Hepatocyte (in vitro differentiated cells): ENCODE measurements around the gene NUCB1. TPM values are rescaled to one million over a fixed set of nuclear protein-coding genes. Genes with fewer than 3 reads are reported as not detected.

Source experiments
- DNase-seq: peaks from one replicate; pipeline ENCODE4 v3.0.0-alpha.2; 2016; ENCODE audit warnings: low spot score
- H2AFZ ChIP-seq: fragments of 200-600 bp; sonication (generic); 2 replicates; pipeline ENCODE4 v1.6.0; 2016; ENCODE audit warnings: antibody characterized with exemption, mild to moderate bottlenecking
- H3K27ac ChIP-seq: fragments of 200-600 bp; sonication (generic); 2 replicates; pipeline ENCODE4 v1.5.1; 2016; ENCODE audit warnings: mild to moderate bottlenecking
- H3K27me3 ChIP-seq: fragments of 200-600 bp; sonication (generic); 2 replicates; pipeline ENCODE4 v1.6.1; 2016
- H3K36me3 ChIP-seq: fragments of 200-600 bp; sonication (generic); replicated peaks from 2 replicates; pipeline ENCODE4 v1.5.1; 2016; ENCODE audit warnings: low read depth; ENCODE audit not compliant: insufficient read depth
- H3K4me1 ChIP-seq: fragments of 200-600 bp; sonication (generic); 2 replicates; pipeline ENCODE4 v1.5.1; 2016; ENCODE audit warnings: mild to moderate bottlenecking, moderate library complexity; ENCODE audit not compliant: insufficient read depth
- H3K4me2 ChIP-seq: fragments of 200-600 bp; sonication (generic); 2 replicates; pipeline ENCODE4 v1.6.0; 2016
- H3K4me3 ChIP-seq: fragments of 200-600 bp; sonication (generic); 2 replicates; pipeline ENCODE4 v1.5.1; 2016; ENCODE audit warnings: mild to moderate bottlenecking
- H3K79me2 ChIP-seq: fragments of 200-600 bp; sonication (generic); 2 replicates; pipeline ENCODE4 v1.6.0; 2017; ENCODE audit warnings: mild to moderate bottlenecking
- H3K9me2 ChIP-seq: fragments of 200-600 bp; sonication (generic); replicated peaks from 2 replicates; pipeline ENCODE4 v1.6.0; 2017; ENCODE audit warnings: mild to moderate bottlenecking; ENCODE audit not compliant: insufficient read depth
- H3K9me3 ChIP-seq: fragments of 200-600 bp; sonication (generic); 2 replicates; pipeline ENCODE4 v1.5.1; 2016; ENCODE audit warnings: low read depth, mild to moderate bottlenecking
- H4K20me1 ChIP-seq: fragments of 200-600 bp; sonication (generic); 2 replicates; pipeline ENCODE4 v1.6.0; 2016; ENCODE audit warnings: mild to moderate bottlenecking; ENCODE audit not compliant: insufficient read depth, poor library complexity, severe bottlenecking
- CTCF ChIP-seq: fragments of 200-600 bp; sonication (generic); IDR thresholded peaks from 2 replicates; pipeline ENCODE4 v1.5.1; 2016; ENCODE audit warnings: antibody characterized with exemption, mild to moderate bottlenecking; ENCODE audit not compliant: poor library complexity
- EZH2 ChIP-seq: fragments of 200-600 bp; sonication (generic); IDR thresholded peaks from 2 replicates; pipeline ENCODE4 v1.6.1; 2016; ENCODE audit warnings: antibody characterized with exemption, mild to moderate bottlenecking, borderline replicate concordance
- EZH2phosphoT487 ChIP-seq: fragments of 200-600 bp; sonication (generic); IDR thresholded peaks from one replicate; pipeline ENCODE4 v1.6.1; 2018; ENCODE audit warnings: antibody characterized with exemption, mild to moderate bottlenecking, low read depth, moderate library complexity; ENCODE audit not compliant: unreplicated experiment, severe bottlenecking
- WGBS: methylation state at CpG from one replicate; pipeline ENCODE4 v1.1.6; 2016; ENCODE audit warnings: low lambda C conversion rate; ENCODE audit errors: missing lambda C conversion rate; 5-methylcytosine and 5-hydroxymethylcytosine counted together
- polyA plus RNA-seq: library from polyadenylated mRNA; unstranded; fragments of >200 nt; fragmentation: Nextera tagmentation; extraction: Ambion mirVana; gene quantifications from 2 replicates; pipeline ENCODE4 v1.2.1, GENCODE V29; 2016
- small RNA-seq: library from RNA; depleted of rRNA; stranded (forward); fragments of <200 nt; gene quantifications from one replicate; pipeline ENCODE3, GENCODE V24; 2014
- total RNA-seq: library from RNA; depleted of rRNA; stranded (reverse); fragments of >200 nt; gene quantifications from 2 replicates; pipeline ENCODE4 v1.2.3, GENCODE V29; 2014

NUCB1 gene
- total and polyA plus RNA-seq, 2 experiments from 2014 or later = 283 to 339 TPM

- H3K4me2 ChIP-seq = no peak overlapping the region
- TF ChIP-seq EZH2 (no peak), EZH2phosphoT487 (no peak), CTCF (no peak)
- no peak for DNase-seq
- H2AFZ ChIP-seq = no peak overlapping the region
- no peak overlapping the region for H3K4me3 ChIP-seq
- H3K36me3 ChIP-seq = no peaks in the 10 kb centered on the region
- no peaks in the 10 kb centered on the region for H3K27me3 ChIP-seq
- peaks cover 21% of the 10 kb centered on the region for H4K20me1 ChIP-seq
- H3K27ac ChIP-seq = no peak overlapping the region
- WGBS = 93% methylated on average over 23 of the region's 23 CpGs
- H3K4me1 ChIP-seq = no peaks in the 10 kb centered on the region
- no peaks in the 10 kb centered on the region for H3K9me3 ChIP-seq
- no peaks in the 10 kb centered on the region for H3K9me2 ChIP-seq
- H3K79me2 ChIP-seq = peaks cover 20% of the 10 kb centered on the region
These were observed 70.1 kb downstream of the NUCB1 start for GRCh38 chr19:48970139-48970766.

- H3K36me3 ChIP-seq = no peaks in the 10 kb centered on the region
- peaks cover 14% of the 10 kb centered on the region for H4K20me1 ChIP-seq
- WGBS = 28% methylated on average over 19 of the region's 19 CpGs
- H3K27ac ChIP-seq = no peak overlapping the region
- no peaks in the 10 kb centered on the region for H3K9me2 ChIP-seq
- H3K4me1 ChIP-seq = no peaks in the 10 kb centered on the region
- no peak overlapping the region for H3K4me2 ChIP-seq
- peak; percentile 93 for DNase-seq
- H3K27me3 ChIP-seq = no peaks in the 10 kb centered on the region
- no peak overlapping the region for H2AFZ ChIP-seq
- TF ChIP-seq EZH2 (no peak), CTCF (peak; percentile 92), EZH2phosphoT487 (no peak)
- peaks cover 13% of the 10 kb centered on the region for H3K79me2 ChIP-seq
- no peaks in the 10 kb centered on the region for H3K9me3 ChIP-seq
- H3K4me3 ChIP-seq = no peak overlapping the region
These were observed 70.8 kb downstream of the NUCB1 start for GRCh38 chr19:48970923-48971395.

Small RNA genes within 50 kb of the gene (small RNA-seq; reads per million reads assigned to genes)
- gene AC026803.1 = not detected

Other genes starting within 250 kb of the NUCB1 start
- gene NTN5, start 227.3 kb upstream of the NUCB1 start, total RNA-seq = 0.08 TPM in 1 of 2 replicates, not detected in the other
- gene NTN5, start 227.3 kb upstream of the NUCB1 start, polyA plus RNA-seq = 0.33 and 0.60 TPM in 2 replicates
- gene FUT2, start 204.3 kb upstream of the NUCB1 start, total RNA-seq = 12.4 and 13.4 TPM in 2 replicates
- 14.4 and 16.9 TPM in 2 replicates for gene FUT2, start 204.3 kb upstream of the NUCB1 start, polyA plus RNA-seq
- 2.2 and 2.3 TPM in 2 replicates for gene MAMSTR, start 180.6 kb upstream of the NUCB1 start, total RNA-seq
- 5.2 and 7.5 TPM in 2 replicates for gene MAMSTR, start 180.6 kb upstream of the NUCB1 start, polyA plus RNA-seq
- gene RASIP1, start 159.7 kb upstream of the NUCB1 start, total RNA-seq = 1.1 and 4.2 TPM in 2 replicates
- gene RASIP1, start 159.7 kb upstream of the NUCB1 start, polyA plus RNA-seq = 1.9 and 3.6 TPM in 2 replicates
- gene IZUMO1, start 153.4 kb upstream of the NUCB1 start, total RNA-seq = 0.40 and 0.57 TPM in 2 replicates
- 0.52 and 1.3 TPM in 2 replicates for gene IZUMO1, start 153.4 kb upstream of the NUCB1 start, polyA plus RNA-seq
- 2.4 TPM in 2 replicates for gene FUT1, start 147.7 kb upstream of the NUCB1 start, total RNA-seq
- gene FUT1, start 147.7 kb upstream of the NUCB1 start, polyA plus RNA-seq = 4.3 and 5.2 TPM in 2 replicates
- gene FGF21, start 144.8 kb upstream of the NUCB1 start, total RNA-seq = not detected in 2 replicates
- not detected in 2 replicates for gene FGF21, start 144.8 kb upstream of the NUCB1 start, polyA plus RNA-seq
- gene BCAT2, start 89.3 kb upstream of the NUCB1 start, total RNA-seq = 39.6 and 44.2 TPM in 2 replicates
- 84.6 and 122 TPM in 2 replicates for gene BCAT2, start 89.3 kb upstream of the NUCB1 start, polyA plus RNA-seq
- 64.1 and 67.6 TPM in 2 replicates for gene HSD17B14, start 63.8 kb upstream of the NUCB1 start, total RNA-seq
- 91.9 and 107 TPM in 2 replicates for gene HSD17B14, start 63.8 kb upstream of the NUCB1 start, polyA plus RNA-seq
- 7.3 and 8.3 TPM in 2 replicates for gene PLEKHA4, start 31.7 kb upstream of the NUCB1 start, total RNA-seq
- gene PLEKHA4, start 31.7 kb upstream of the NUCB1 start, polyA plus RNA-seq = 15.1 and 25.8 TPM in 2 replicates
- 67.1 and 83.1 TPM in 2 replicates for gene PPP1R15A, start 27.9 kb upstream of the NUCB1 start, total RNA-seq
- 172 and 218 TPM in 2 replicates for gene PPP1R15A, start 27.9 kb upstream of the NUCB1 start, polyA plus RNA-seq
- not detected in 2 replicates for gene TULP2, start 1.6 kb upstream of the NUCB1 start, total RNA-seq
- not detected in 2 replicates for gene TULP2, start 1.6 kb upstream of the NUCB1 start, polyA plus RNA-seq
- 0.72 and 3.7 TPM in 2 replicates for gene DHDH, start 33.4 kb downstream of the NUCB1 start, total RNA-seq
- gene DHDH, start 33.4 kb downstream of the NUCB1 start, polyA plus RNA-seq = 1.5 and 2.9 TPM in 2 replicates
- 76.4 and 77.3 TPM in 2 replicates for gene BAX, start 54.6 kb downstream of the NUCB1 start, total RNA-seq
- gene BAX, start 54.6 kb downstream of the NUCB1 start, polyA plus RNA-seq = 106 and 116 TPM in 2 replicates
- gene FTL, start 65.0 kb downstream of the NUCB1 start, total RNA-seq = 8,878 and 9,969 TPM in 2 replicates
- gene FTL, start 65.0 kb downstream of the NUCB1 start, polyA plus RNA-seq = 13,723 and 15,987 TPM in 2 replicates
- gene GYS1, start 93.0 kb downstream of the NUCB1 start, total RNA-seq = 29.2 and 37.4 TPM in 2 replicates
- gene GYS1, start 93.0 kb downstream of the NUCB1 start, polyA plus RNA-seq = 45.9 and 54.8 TPM in 2 replicates
- 62.9 and 72.1 TPM in 2 replicates for gene RUVBL2, start 93.6 kb downstream of the NUCB1 start, total RNA-seq
- 79.6 and 84.9 TPM in 2 replicates for gene RUVBL2, start 93.6 kb downstream of the NUCB1 start, polyA plus RNA-seq
- gene LHB, start 116.8 kb downstream of the NUCB1 start, total RNA-seq = not detected in 2 replicates
- gene LHB, start 116.8 kb downstream of the NUCB1 start, polyA plus RNA-seq = not detected in 2 replicates
- gene CGB3, start 124.0 kb downstream of the NUCB1 start, total RNA-seq = 1.1 TPM in 1 of 2 replicates, not detected in the other
- not detected in 2 replicates for gene CGB3, start 124.0 kb downstream of the NUCB1 start, polyA plus RNA-seq
- not detected in 2 replicates for gene CGB2, start 131.6 kb downstream of the NUCB1 start, total RNA-seq
- not detected in 2 replicates for gene CGB2, start 131.6 kb downstream of the NUCB1 start, polyA plus RNA-seq
- not detected in 2 replicates for gene CGB1, start 136.6 kb downstream of the NUCB1 start, total RNA-seq
- gene CGB1, start 136.6 kb downstream of the NUCB1 start, polyA plus RNA-seq = 0.52 TPM in 1 of 2 replicates, not detected in the other
- 1.5 and 1.9 TPM in 2 replicates for gene CGB5, start 143.5 kb downstream of the NUCB1 start, total RNA-seq
- 0.22 and 1.2 TPM in 2 replicates for gene CGB5, start 143.5 kb downstream of the NUCB1 start, polyA plus RNA-seq
- gene CGB8, start 148.8 kb downstream of the NUCB1 start, total RNA-seq = 0.50 TPM in 1 of 2 replicates, not detected in the other
- 0.53 TPM in 1 of 2 replicates, not detected in the other for gene CGB8, start 148.8 kb downstream of the NUCB1 start, polyA plus RNA-seq
- gene CGB7, start 157.4 kb downstream of the NUCB1 start, total RNA-seq = 0.76 TPM in 1 of 2 replicates, not detected in the other
- 1.6 and 4.1 TPM in 2 replicates for gene CGB7, start 157.4 kb downstream of the NUCB1 start, polyA plus RNA-seq
- gene NTF4, start 164.5 kb downstream of the NUCB1 start, total RNA-seq = 2.9 and 3.4 TPM in 2 replicates
- 6.9 and 11.5 TPM in 2 replicates for gene NTF4, start 164.5 kb downstream of the NUCB1 start, polyA plus RNA-seq
- gene KCNA7, start 172.4 kb downstream of the NUCB1 start, total RNA-seq = not detected in 2 replicates
- not detected in 2 replicates for gene KCNA7, start 172.4 kb downstream of the NUCB1 start, polyA plus RNA-seq
- gene SNRNP70, start 185.1 kb downstream of the NUCB1 start, total RNA-seq = 164 and 190 TPM in 2 replicates
- gene SNRNP70, start 185.1 kb downstream of the NUCB1 start, polyA plus RNA-seq = 248 and 294 TPM in 2 replicates
- gene LIN7B, start 214.1 kb downstream of the NUCB1 start, total RNA-seq = 7.1 and 8.7 TPM in 2 replicates
- gene LIN7B, start 214.1 kb downstream of the NUCB1 start, polyA plus RNA-seq = 18.0 and 20.6 TPM in 2 replicates
- 1.9 TPM in 1 of 2 replicates, not detected in the other for gene C19orf73, start 218.8 kb downstream of the NUCB1 start, total RNA-seq
- 2.6 and 2.7 TPM in 2 replicates for gene C19orf73, start 218.8 kb downstream of the NUCB1 start, polyA plus RNA-seq
- 4.4 and 11.3 TPM in 2 replicates for gene PPFIA3, start 219.2 kb downstream of the NUCB1 start, total RNA-seq
- gene PPFIA3, start 219.2 kb downstream of the NUCB1 start, polyA plus RNA-seq = 8.2 and 11.4 TPM in 2 replicates